K562 (cell line): Measurements from ENCODE around the gene MRPL22. TPM values are rescaled to one million over a fixed set of nuclear protein-coding genes. Genes with fewer than 3 reads are reported as not detected.

Experiments used
- BRD4 ChIP-seq: fragments of 200-600 bp; sonication (generic); IDR thresholded peaks from 2 replicates; pipeline ENCODE4 v1.6.1; 2017; ENCODE audit warnings: inconsistent platforms
- FOXA3 ChIP-seq, 2 experiments: fragments of 450-650 bp in 1 of 2; sonication (generic) in 1 of 2; formaldehyde crosslinking; IDR thresholded peaks in 1 of 2; conservative IDR thresholded peaks in 1 of 2; 2 replicates each; pipeline versions ENCODE4 v1.4.0 to v1.8.0; 2020 to 2022; ENCODE audit warnings: mild to moderate bottlenecking in 2 of 2, missing genetic modification reagents in 1 of 2
- PHF21A ChIP-seq: fragments of 450-650 bp; IDR thresholded peaks from 2 replicates; pipeline ENCODE4 v1.6.1; 2017; ENCODE audit warnings: low read depth, borderline replicate concordance
- PTBP1 ChIP-seq: fragments of 200-400 bp; formaldehyde crosslinking; IDR thresholded peaks from 2 replicates; pipeline ENCODE4 v1.6.1; 2017; ENCODE audit warnings: low read depth, low read length
- SAFB ChIP-seq: fragments of 200-400 bp; formaldehyde crosslinking; IDR thresholded peaks from 2 replicates; pipeline ENCODE4 v1.6.1; 2017; ENCODE audit warnings: low read depth, low read length, borderline replicate concordance
- SAP30 ChIP-seq: fragments of 200-600 bp; sonication (generic); IDR thresholded peaks from 2 replicates; pipeline ENCODE4 v1.6.1; 2012; ENCODE audit warnings: borderline replicate concordance, low read depth, mild to moderate bottlenecking, moderate library complexity, low read length, control low read depth, inconsistent platforms; ENCODE audit not compliant: insufficient read depth, poor library complexity, severe bottlenecking
- SPI1 ChIP-seq: IDR thresholded peaks from 2 replicates; pipeline ENCODE4 v1.6.1; 2011; ENCODE audit warnings: low read depth, low read length, control low read depth, borderline replicate concordance
- TCF7L2 ChIP-seq: fragments of 150-350 bp; IDR thresholded peaks from 2 replicates; pipeline ENCODE4 v1.6.1; 2016; ENCODE audit warnings: low read depth, mild to moderate bottlenecking, low read length, moderate library complexity
- ZBTB8A ChIP-seq: fragments of 450-650 bp; IDR thresholded peaks from 2 replicates; pipeline ENCODE4 v1.6.1; 2018; ENCODE audit warnings: mild to moderate bottlenecking, moderate library complexity; ENCODE audit not compliant: partially characterized antibody
- polyA plus RNA-seq, 8 experiments: library from polyadenylated mRNA; depleted of rRNA in 4 of 8; stranded (reverse) in 5 of 8; unstranded in 3 of 8; fragments of >200 nt; fragmentation: Nextera tagmentation in 2 of 8; fragmentation: Illumina TruSeq in 1 of 8; extraction: Ambion mirVana in 2 of 8; extraction: Trizol in 1 of 8; gene quantifications; 2 replicates each; pipeline versions ENCODE4 v1.2.1 to v1.2.3, GENCODE V29; 2011 to 2014; ENCODE audit warnings: inconsistent platforms in 1 of 8, missing spikeins in 1 of 8
- total RNA-seq, 7 experiments: library from RNA; depleted of rRNA in 6 of 7; stranded (reverse); fragments of >200 nt in 6 of 7; fragmentation: Illumina TruSeq in 2 of 7; extraction: Trizol in 2 of 7; gene quantifications; 2 replicates each; pipeline versions ENCODE4 v1.2.1 to v1.2.3, GENCODE V29; 2011 to 2021; ENCODE audit warnings: low replicate concordance in 1 of 7
- TF ChIP-seq, protein P1 (sequence below): fragments of 200-800 bp; sonication (Bioruptor generic); IDR thresholded peaks from 2 replicates; pipeline ENCODE4 v1.6.1; 2016; ENCODE audit warnings: missing genetic modification characterization, missing compliant biosample characterization
- TF ChIP-seq, protein P2 (sequence below): sonication (generic); formaldehyde crosslinking; IDR thresholded peaks from 2 replicates; pipeline ENCODE4 v1.8.1; 2023; ENCODE audit warnings: mild to moderate bottlenecking, missing genetic modification reagents
- TF ChIP-seq, protein P3 (sequence below), 2 experiments: IDR thresholded peaks in 1 of 2; conservative IDR thresholded peaks in 1 of 2; 2 replicates each; pipeline ENCODE4 v1.6.1; 2016; ENCODE audit warnings: low read depth in 2 of 2, mild to moderate bottlenecking in 1 of 2, missing compliant biosample characterization in 1 of 2, missing genetic modification characterization in 1 of 2, moderate library complexity in 1 of 2
- TF ChIP-seq, protein P4 (sequence below): fragments of 200-400 bp; formaldehyde crosslinking; IDR thresholded peaks from 2 replicates; pipeline ENCODE4 v1.6.1; 2017; ENCODE audit warnings: mild to moderate bottlenecking, low read depth, low read length, moderate library complexity
- TF ChIP-seq, protein P5 (sequence below): sonication (generic); formaldehyde crosslinking; IDR thresholded peaks from 2 replicates; pipeline ENCODE4 v1.8.0; 2022; ENCODE audit warnings: mild to moderate bottlenecking, missing genetic modification reagents

MRPL22 gene
- total and polyA plus RNA-seq, 9 of the 15 experiments (the other 6 are each of a cell fraction or from before 2014, with no cell fraction given), result 41.1 to 424 (median 102) TPM

DNA sequence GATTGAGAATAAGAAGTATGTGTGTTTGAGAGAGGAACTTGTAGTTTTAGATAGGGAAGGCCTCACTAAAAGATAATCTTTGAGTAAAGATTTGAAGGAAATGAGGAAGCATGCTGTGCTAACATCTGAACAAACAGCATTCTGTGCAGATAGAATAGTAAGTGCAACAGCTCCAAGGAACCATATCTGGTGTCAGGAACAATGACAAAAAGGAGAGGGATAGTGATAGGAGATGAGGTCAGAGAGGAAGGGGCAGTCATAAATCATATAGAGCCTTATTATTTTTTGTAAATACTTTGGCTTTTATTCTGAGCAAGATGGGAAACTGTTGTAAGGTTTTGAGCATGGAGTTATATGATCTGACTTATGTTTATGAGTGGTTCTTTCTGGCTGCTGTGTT lies 3.8 kb downstream of the MRPL22 start (continued):
- TF ChIP-seq, protein P1, sequence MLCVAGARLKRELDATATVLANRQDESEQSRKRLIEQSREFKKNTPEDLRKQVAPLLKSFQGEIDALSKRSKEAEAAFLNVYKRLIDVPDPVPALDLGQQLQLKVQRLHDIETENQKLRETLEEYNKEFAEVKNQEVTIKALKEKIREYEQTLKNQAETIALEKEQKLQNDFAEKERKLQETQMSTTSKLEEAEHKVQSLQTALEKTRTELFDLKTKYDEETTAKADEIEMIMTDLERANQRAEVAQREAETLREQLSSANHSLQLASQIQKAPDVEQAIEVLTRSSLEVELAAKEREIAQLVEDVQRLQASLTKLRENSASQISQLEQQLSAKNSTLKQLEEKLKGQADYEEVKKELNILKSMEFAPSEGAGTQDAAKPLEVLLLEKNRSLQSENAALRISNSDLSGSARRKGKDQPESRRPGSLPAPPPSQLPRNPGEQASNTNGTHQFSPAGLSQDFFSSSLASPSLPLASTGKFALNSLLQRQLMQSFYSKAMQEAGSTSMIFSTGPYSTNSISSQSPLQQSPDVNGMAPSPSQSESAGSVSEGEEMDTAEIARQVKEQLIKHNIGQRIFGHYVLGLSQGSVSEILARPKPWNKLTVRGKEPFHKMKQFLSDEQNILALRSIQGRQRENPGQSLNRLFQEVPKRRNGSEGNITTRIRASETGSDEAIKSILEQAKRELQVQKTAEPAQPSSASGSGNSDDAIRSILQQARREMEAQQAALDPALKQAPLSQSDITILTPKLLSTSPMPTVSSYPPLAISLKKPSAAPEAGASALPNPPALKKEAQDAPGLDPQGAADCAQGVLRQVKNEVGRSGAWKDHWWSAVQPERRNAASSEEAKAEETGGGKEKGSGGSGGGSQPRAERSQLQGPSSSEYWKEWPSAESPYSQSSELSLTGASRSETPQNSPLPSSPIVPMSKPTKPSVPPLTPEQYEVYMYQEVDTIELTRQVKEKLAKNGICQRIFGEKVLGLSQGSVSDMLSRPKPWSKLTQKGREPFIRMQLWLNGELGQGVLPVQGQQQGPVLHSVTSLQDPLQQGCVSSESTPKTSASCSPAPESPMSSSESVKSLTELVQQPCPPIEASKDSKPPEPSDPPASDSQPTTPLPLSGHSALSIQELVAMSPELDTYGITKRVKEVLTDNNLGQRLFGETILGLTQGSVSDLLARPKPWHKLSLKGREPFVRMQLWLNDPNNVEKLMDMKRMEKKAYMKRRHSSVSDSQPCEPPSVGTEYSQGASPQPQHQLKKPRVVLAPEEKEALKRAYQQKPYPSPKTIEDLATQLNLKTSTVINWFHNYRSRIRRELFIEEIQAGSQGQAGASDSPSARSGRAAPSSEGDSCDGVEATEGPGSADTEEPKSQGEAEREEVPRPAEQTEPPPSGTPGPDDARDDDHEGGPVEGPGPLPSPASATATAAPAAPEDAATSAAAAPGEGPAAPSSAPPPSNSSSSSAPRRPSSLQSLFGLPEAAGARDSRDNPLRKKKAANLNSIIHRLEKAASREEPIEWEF, result no peak
- no peak for TF ChIP-seq BRD4
- no peak for TF ChIP-seq ZBTB8A
- TF ChIP-seq, protein P2, sequence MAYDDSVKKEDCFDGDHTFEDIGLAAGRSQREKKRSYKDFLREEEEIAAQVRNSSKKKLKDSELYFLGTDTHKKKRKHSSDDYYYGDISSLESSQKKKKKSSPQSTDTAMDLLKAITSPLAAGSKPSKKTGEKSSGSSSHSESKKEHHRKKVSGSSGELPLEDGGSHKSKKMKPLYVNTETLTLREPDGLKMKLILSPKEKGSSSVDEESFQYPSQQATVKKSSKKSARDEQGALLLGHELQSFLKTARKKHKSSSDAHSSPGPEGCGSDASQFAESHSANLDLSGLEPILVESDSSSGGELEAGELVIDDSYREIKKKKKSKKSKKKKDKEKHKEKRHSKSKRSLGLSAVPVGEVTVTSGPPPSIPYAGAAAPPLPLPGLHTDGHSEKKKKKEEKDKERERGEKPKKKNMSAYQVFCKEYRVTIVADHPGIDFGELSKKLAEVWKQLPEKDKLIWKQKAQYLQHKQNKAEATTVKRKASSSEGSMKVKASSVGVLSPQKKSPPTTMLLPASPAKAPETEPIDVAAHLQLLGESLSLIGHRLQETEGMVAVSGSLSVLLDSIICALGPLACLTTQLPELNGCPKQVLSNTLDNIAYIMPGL (CRISPR knock-in tag), result no peak
- TF ChIP-seq, protein P3, sequence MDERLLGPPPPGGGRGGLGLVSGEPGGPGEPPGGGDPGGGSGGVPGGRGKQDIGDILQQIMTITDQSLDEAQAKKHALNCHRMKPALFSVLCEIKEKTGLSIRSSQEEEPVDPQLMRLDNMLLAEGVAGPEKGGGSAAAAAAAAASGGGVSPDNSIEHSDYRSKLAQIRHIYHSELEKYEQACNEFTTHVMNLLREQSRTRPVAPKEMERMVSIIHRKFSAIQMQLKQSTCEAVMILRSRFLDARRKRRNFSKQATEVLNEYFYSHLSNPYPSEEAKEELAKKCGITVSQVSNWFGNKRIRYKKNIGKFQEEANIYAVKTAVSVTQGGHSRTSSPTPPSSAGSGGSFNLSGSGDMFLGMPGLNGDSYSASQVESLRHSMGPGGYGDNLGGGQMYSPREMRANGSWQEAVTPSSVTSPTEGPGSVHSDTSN (CRISPR knock-in tag; IDR thresholded peaks at IDR 0.05; ENCODE audit: low read depth), result no peak
- TF ChIP-seq, protein P3 (tag; conservative IDR thresholded peaks at IDR 0.05; ENCODE audit: low read depth), result peak; percentile 65
- TF ChIP-seq SAFB, result no peak
- TF ChIP-seq, protein P4, sequence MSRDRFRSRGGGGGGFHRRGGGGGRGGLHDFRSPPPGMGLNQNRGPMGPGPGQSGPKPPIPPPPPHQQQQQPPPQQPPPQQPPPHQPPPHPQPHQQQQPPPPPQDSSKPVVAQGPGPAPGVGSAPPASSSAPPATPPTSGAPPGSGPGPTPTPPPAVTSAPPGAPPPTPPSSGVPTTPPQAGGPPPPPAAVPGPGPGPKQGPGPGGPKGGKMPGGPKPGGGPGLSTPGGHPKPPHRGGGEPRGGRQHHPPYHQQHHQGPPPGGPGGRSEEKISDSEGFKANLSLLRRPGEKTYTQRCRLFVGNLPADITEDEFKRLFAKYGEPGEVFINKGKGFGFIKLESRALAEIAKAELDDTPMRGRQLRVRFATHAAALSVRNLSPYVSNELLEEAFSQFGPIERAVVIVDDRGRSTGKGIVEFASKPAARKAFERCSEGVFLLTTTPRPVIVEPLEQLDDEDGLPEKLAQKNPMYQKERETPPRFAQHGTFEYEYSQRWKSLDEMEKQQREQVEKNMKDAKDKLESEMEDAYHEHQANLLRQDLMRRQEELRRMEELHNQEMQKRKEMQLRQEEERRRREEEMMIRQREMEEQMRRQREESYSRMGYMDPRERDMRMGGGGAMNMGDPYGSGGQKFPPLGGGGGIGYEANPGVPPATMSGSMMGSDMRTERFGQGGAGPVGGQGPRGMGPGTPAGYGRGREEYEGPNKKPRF, result no peak
- no peak for TF ChIP-seq PTBP1
- TF ChIP-seq SPI1, result no peak
- TF ChIP-seq SAP30, result no peak
- TF ChIP-seq PHF21A, result no peak
- no peak for TF ChIP-seq TCF7L2
- TF ChIP-seq, protein P5, sequence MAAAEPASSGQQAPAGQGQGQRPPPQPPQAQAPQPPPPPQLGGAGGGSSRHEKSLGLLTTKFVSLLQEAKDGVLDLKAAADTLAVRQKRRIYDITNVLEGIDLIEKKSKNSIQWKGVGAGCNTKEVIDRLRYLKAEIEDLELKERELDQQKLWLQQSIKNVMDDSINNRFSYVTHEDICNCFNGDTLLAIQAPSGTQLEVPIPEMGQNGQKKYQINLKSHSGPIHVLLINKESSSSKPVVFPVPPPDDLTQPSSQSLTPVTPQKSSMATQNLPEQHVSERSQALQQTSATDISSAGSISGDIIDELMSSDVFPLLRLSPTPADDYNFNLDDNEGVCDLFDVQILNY (CRISPR knock-in tag), result no peak
- TF ChIP-seq FOXA3 (CRISPR knock-in tag; conservative IDR thresholded peaks at IDR 0.05 in 1 of 2, IDR thresholded peaks at IDR 0.05 in 1 of 2), result peak in 1 of 2 experiments; percentile 82; a peak in 2 of 4 replicates
